Liver (tissue), 3 donors: ENCODE measurements around the gene SMARCE1.

Experiments used
- FOXA1 ChIP-seq: IDR thresholded peaks from 2 replicates; pipeline ENCODE4 v1.6.1; 2016; ENCODE audit warnings: antibody characterized with exemption
- GABPA ChIP-seq, 2 donors: IDR thresholded peaks in 1 of 2; conservative IDR thresholded peaks in 1 of 2; 2 replicates each; pipeline ENCODE4 v1.6.1; 2016; ENCODE audit warnings: antibody characterized with exemption in 2 of 2, mild to moderate bottlenecking in 1 of 2, moderate library complexity in 1 of 2
- RAD21 ChIP-seq, 2 donors: IDR thresholded peaks; 2 replicates each; pipeline ENCODE4 v1.6.1; 2016; ENCODE audit warnings: antibody characterized with exemption in 2 of 2, mild to moderate bottlenecking in 2 of 2
- RXRA ChIP-seq, 2 donors: IDR thresholded peaks; 2 replicates each; pipeline ENCODE4 v1.6.1; 2017 to 2018; ENCODE audit warnings: antibody characterized with exemption in 2 of 2, mild to moderate bottlenecking in 1 of 2
- SP1 ChIP-seq: IDR thresholded peaks from 2 replicates; pipeline ENCODE4 v1.6.1; 2018; ENCODE audit warnings: antibody characterized with exemption, mild to moderate bottlenecking
- TAF1 ChIP-seq: conservative IDR thresholded peaks from 2 replicates; pipeline ENCODE4 v1.6.1; 2016; ENCODE audit warnings: antibody characterized with exemption, mild to moderate bottlenecking
- YY1 ChIP-seq: IDR thresholded peaks from 2 replicates; pipeline ENCODE4 v1.6.1; 2016; ENCODE audit warnings: antibody characterized with exemption, mild to moderate bottlenecking
- TF ChIP-seq, protein P1 (sequence below): fragments of 150-350 bp; IDR thresholded peaks from 2 replicates; pipeline ENCODE4 v1.5.1; 2017; ENCODE audit warnings: improper control_type of control experiment, low read depth, low read length; ENCODE audit not compliant: missing input control
- TF ChIP-seq, protein P2 (sequence below): IDR thresholded peaks from 2 replicates; pipeline ENCODE4 v1.6.1; 2016; ENCODE audit warnings: antibody characterized with exemption, mild to moderate bottlenecking
- TF ChIP-seq, protein P3 (sequence below): IDR thresholded peaks from 2 replicates; pipeline ENCODE4 v1.6.1; 2016; ENCODE audit warnings: antibody characterized with exemption
- donor health status: healthy.
- donor health status: healthy.

DNA sequence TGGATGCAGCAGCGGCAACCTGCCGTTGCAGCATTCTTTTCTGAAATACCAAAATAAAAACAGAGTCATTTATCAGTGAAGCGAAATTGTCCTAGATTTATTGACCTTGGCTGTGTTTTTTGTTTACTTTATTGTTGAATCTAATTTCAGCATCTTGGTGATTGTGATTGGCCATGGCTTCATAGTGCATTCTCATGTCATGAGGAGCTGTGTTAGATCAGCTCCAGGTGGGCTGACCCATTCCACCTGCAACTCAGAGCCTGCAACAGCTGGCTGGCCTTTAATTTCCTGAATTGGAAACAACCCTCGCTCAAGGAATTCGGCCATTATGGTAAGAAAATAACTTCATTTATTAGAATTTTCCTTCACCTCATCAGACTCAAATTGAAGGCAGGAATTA, 39.5 kb upstream of the SMARCE1 start:
- TF ChIP-seq, protein P1, sequence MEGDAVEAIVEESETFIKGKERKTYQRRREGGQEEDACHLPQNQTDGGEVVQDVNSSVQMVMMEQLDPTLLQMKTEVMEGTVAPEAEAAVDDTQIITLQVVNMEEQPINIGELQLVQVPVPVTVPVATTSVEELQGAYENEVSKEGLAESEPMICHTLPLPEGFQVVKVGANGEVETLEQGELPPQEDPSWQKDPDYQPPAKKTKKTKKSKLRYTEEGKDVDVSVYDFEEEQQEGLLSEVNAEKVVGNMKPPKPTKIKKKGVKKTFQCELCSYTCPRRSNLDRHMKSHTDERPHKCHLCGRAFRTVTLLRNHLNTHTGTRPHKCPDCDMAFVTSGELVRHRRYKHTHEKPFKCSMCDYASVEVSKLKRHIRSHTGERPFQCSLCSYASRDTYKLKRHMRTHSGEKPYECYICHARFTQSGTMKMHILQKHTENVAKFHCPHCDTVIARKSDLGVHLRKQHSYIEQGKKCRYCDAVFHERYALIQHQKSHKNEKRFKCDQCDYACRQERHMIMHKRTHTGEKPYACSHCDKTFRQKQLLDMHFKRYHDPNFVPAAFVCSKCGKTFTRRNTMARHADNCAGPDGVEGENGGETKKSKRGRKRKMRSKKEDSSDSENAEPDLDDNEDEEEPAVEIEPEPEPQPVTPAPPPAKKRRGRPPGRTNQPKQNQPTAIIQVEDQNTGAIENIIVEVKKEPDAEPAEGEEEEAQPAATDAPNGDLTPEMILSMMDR: no peak
- TF ChIP-seq, protein P2, sequence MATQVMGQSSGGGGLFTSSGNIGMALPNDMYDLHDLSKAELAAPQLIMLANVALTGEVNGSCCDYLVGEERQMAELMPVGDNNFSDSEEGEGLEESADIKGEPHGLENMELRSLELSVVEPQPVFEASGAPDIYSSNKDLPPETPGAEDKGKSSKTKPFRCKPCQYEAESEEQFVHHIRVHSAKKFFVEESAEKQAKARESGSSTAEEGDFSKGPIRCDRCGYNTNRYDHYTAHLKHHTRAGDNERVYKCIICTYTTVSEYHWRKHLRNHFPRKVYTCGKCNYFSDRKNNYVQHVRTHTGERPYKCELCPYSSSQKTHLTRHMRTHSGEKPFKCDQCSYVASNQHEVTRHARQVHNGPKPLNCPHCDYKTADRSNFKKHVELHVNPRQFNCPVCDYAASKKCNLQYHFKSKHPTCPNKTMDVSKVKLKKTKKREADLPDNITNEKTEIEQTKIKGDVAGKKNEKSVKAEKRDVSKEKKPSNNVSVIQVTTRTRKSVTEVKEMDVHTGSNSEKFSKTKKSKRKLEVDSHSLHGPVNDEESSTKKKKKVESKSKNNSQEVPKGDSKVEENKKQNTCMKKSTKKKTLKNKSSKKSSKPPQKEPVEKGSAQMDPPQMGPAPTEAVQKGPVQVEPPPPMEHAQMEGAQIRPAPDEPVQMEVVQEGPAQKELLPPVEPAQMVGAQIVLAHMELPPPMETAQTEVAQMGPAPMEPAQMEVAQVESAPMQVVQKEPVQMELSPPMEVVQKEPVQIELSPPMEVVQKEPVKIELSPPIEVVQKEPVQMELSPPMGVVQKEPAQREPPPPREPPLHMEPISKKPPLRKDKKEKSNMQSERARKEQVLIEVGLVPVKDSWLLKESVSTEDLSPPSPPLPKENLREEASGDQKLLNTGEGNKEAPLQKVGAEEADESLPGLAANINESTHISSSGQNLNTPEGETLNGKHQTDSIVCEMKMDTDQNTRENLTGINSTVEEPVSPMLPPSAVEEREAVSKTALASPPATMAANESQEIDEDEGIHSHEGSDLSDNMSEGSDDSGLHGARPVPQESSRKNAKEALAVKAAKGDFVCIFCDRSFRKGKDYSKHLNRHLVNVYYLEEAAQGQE: no peak
- no peak for TF ChIP-seq YY1
- TF ChIP-seq RAD21 (IDR thresholded peaks at IDR 0.05): no peak
- TF ChIP-seq, protein P3, sequence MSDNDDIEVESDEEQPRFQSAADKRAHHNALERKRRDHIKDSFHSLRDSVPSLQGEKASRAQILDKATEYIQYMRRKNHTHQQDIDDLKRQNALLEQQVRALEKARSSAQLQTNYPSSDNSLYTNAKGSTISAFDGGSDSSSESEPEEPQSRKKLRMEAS: no peak
- no peak for TF ChIP-seq FOXA1
- no peak for TF ChIP-seq SP1
- no peak for TF ChIP-seq GABPA (IDR thresholded peaks at IDR 0.05 in 1 of 2, conservative IDR thresholded peaks at IDR 0.05 in 1 of 2)
- TF ChIP-seq TAF1: no peak
- no peak for TF ChIP-seq RXRA (IDR thresholded peaks at IDR 0.05)
